ENCODE measurements around the gene DOCK2.

DNA sequence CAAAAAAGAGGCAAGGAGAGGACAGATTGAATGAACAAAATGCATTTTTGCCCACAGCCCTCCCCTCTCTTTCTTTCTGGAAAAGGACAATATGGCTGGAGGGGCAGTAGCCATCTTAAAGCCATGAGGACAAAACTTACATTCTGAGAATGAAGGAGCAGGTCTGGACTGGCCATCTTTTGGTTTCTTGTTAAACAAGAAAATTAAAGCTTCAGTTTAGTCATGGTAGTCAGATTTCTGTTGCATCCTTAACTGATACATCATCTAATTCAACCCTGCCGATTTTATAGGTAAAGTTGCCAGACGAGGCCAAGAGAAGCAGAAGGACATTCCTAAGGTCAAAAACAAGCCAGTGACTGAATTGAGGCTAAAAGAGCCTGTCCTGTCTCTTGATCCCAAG, 374.7 kb downstream of the DOCK2 start:
- TF ChIP-seq RAD21 (IDR thresholded peaks at IDR 0.05; ENCODE audit: low read length) (no peak), CHD2 (IDR thresholded peaks at IDR 0.05; ENCODE audit: low read length, partially characterized antibody) (no peak)

All from SK-N-SH (cell line).